HG02798 (cell line): ENCODE results near the gene GP9.
"Not testable (repeated sequence)": the region's sequence is repeated elsewhere in the genome, so short reads cannot be mapped to it uniquely, and the experiment has no call there.

Experiments used
- ATAC-seq: cut with Tn5 transposase; IDR thresholded peaks from one replicate; pipeline ENCODE4 v1.9.1; 2021; ENCODE audit warnings: mild to moderate bottlenecking; ENCODE audit not compliant: unreplicated experiment, poor library complexity

Gene GP9

GRCh38 chr3:129065720-129066073 is 5.1 kb downstream of the GP9 start:
- ATAC-seq: no peak

GRCh38 chr3:129067719-129068118 is 7.1 kb downstream of the GP9 start:
- ATAC-seq: not testable (repeated sequence)

GRCh38 chr3:129068291-129068886 is 7.8 kb downstream of the GP9 start:
- ATAC-seq: no peak

- ATAC-seq: not testable (repeated sequence)
These were observed 8.9 kb downstream of the GP9 start for GRCh38 chr3:129069313-129070085.

- no peak for ATAC-seq
These were observed 9.7 kb downstream of the GP9 start for GRCh38 chr3:129070086-129070885.

GRCh38 chr3:129077222-129077621 is 16.6 kb downstream of the GP9 start:
- no peak for ATAC-seq

GRCh38 chr3:129078510-129078909 is 17.9 kb downstream of the GP9 start:
- ATAC-seq: no peak

GRCh38 chr3:129081503-129081902 is 20.9 kb downstream of the GP9 start:
- ATAC-seq: no peak

- ATAC-seq: no peak
These were observed 21.4 kb downstream of the GP9 start for GRCh38 chr3:129082026-129082425.

- no peak for ATAC-seq
These were observed 23.9 kb downstream of the GP9 start for GRCh38 chr3:129084501-129084900.

- ATAC-seq: no peak
These were observed 24.7 kb downstream of the GP9 start for GRCh38 chr3:129085165-129085715.

GRCh38 chr3:129085818-129086217 is 25.2 kb downstream of the GP9 start:
- no peak for ATAC-seq

- no peak for ATAC-seq
These were observed 26.6 kb downstream of the GP9 start for GRCh38 chr3:129087138-129087702.

GRCh38 chr3:129087904-129088303 is 27.3 kb downstream of the GP9 start:
- not testable (repeated sequence) for ATAC-seq

- ATAC-seq: not testable (repeated sequence)
These were observed 27.7 kb downstream of the GP9 start for GRCh38 chr3:129088312-129088711.

- ATAC-seq: no peak
These were observed 34.7 kb downstream of the GP9 start for GRCh38 chr3:129095285-129095684.

GRCh38 chr3:129100274-129100673 is 39.7 kb downstream of the GP9 start:
- no peak for ATAC-seq

GRCh38 chr3:129101370-129102138 is 41.0 kb downstream of the GP9 start:
- ATAC-seq: no peak

- ATAC-seq: no peak
These were observed 42.7 kb downstream of the GP9 start for GRCh38 chr3:129103296-129103695.

GRCh38 chr3:129104051-129104450 is 43.5 kb downstream of the GP9 start:
- ATAC-seq: no peak
